Astrocyte (in vitro differentiated cells and primary cell): ENCODE results near the gene PRKG1.

ENCODE experiments used
- CTCF ChIP-seq: IDR thresholded peaks from 2 replicates; pipeline ENCODE4 v1.5.1; 2011; ENCODE audit warnings: low read depth, mild to moderate bottlenecking, inconsistent platforms, low read length, moderate library complexity; ENCODE audit not compliant: insufficient read depth
- EZH2 ChIP-seq: IDR thresholded peaks from 2 replicates; pipeline ENCODE4 v1.6.1; 2012; ENCODE audit warnings: mild to moderate bottlenecking, low read length, inconsistent platforms; ENCODE audit not compliant: insufficient read depth

GRCh38 chr10:52316001-52316400, 1241.7 kb downstream of the PRKG1 start:
- TF ChIP-seq CTCF = no peak
- TF ChIP-seq EZH2 = no peak
